ENCODE results near the gene PPDPF.
"Not testable (repeated sequence)": the region's sequence is repeated elsewhere in the genome, so short reads cannot be mapped to it uniquely, and the experiment has no call there.

PPDPF gene

DNA sequence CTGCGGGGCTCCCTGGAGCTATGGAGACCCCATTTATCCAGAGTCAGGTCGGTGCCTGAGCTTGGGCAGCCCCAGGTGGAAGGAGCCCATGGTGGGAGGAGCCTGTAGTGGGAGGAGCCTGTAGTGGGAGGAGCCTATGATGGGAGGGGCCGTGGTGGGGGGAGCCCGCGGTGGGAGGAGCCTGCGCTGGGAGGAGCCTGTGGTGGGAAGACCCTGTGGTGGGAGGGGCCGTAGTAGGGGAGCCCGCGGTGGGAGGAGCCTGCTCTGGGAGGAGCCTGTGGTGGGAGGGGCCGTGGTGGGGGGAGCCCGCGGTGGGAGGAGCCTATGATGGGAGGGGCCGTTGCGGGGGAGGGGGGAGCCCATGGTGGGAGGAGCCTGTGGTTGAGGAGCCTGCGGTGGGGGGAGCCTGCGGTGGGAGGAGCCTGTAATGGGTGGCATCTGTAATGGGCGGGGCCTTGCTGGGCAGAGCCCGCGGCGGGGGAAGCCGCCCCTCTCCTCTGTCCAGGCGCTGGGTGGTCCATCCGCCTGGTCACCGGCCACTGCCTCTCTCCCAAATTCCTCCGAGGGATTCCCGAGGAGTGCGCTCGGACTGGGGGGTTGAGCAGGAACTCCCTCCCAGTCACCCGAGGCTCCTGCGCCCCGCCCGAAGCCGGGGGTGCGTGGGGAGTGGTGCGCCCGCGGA, 32.8 kb downstream of the PPDPF start:
- DNase-seq = no peak

DNA sequence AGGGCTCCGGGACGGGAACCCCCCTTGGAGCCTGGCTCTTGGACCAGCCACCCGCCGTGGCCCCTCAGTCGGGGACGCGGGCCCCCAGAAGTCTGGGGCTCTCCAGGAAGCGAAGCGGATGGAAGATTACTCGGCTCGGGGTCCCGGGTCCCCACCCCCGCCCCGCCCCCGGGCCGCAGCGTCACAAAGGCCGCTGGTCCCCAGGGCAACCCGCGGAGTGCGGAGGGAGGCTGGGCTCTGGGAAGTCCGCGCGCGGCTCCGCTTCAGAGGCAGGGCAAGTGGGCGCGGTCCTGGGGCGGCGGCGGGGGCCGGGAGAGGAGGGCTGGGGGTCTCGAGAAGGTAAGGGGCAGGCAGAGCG, 33.3 kb downstream of the PPDPF start, which contains the start of gene FNDC11:
FNDC11 (plus strand) TSS at position 227 of the 358 bp plus-strand sequence. CDS start 1,505 bp downstream, outside the sequence.
- no peak for DNase-seq

DNA sequence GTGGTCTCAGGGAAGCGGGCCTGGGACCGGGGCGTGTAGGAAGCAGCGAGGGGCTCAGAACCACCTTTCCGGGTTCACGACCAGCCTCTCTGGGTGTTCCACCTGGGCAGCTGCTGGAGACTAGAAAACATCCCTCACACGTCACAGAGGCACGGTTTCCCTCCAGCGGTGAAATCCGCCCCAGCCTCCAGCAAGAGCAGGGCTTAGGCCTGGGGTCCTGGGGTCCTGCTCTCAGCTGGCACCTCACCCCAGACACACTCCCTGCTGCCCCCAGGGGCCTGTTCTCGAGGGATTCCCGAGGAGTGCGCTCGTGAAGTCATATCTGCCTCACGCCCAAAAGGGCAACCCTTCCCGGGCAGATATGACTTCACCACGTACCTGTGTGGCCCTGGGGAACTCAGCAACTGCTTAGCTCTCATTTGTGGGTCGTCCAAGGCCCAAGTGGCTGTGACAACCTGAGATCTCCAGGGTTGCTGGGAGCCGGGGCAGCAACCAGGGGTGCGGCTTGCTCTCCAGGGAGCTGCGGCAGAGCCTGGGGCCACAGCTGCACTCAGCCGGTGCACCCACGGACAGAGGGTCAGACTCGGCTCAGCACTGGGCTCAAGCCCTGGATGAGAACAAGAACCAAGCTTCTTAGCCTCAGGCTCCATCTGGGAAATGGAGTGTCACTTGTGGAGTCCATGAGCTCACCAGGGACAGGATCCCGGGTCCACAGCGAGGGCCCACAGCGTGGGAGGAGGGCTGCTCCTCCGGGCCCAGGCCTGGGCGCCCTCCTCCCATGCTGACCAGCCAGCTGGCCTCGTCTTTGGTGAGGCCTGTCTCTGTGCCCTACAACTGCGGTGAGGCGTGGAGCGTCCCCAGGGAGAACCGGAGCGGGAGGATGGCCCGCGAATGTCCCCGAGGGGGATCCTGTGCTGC, 34.1 kb downstream of the PPDPF start:
- DNase-seq = no peak

- no peak for DNase-seq
These were observed 35.3 kb downstream of the PPDPF start for GRCh38 chr20:63555661-63556381.

GRCh38 chr20:63556873-63557478, 36.4 kb downstream of the PPDPF start:
- DNase-seq = no peak

GRCh38 chr20:63557481-63557891, 36.9 kb downstream of the PPDPF start:
- no peak for DNase-seq

- DNase-seq = no peak
These were observed 38.4 kb downstream of the PPDPF start for GRCh38 chr20:63558804-63559484.

- DNase-seq = not testable (repeated sequence)
These were observed 39.1 kb downstream of the PPDPF start for GRCh38 chr20:63559485-63560332.

- no peak for DNase-seq
These were observed 39.8 kb downstream of the PPDPF start for GRCh38 chr20:63560333-63560805.

GRCh38 chr20:63560856-63561609, 40.5 kb downstream of the PPDPF start:
- no peak for DNase-seq

DNA sequence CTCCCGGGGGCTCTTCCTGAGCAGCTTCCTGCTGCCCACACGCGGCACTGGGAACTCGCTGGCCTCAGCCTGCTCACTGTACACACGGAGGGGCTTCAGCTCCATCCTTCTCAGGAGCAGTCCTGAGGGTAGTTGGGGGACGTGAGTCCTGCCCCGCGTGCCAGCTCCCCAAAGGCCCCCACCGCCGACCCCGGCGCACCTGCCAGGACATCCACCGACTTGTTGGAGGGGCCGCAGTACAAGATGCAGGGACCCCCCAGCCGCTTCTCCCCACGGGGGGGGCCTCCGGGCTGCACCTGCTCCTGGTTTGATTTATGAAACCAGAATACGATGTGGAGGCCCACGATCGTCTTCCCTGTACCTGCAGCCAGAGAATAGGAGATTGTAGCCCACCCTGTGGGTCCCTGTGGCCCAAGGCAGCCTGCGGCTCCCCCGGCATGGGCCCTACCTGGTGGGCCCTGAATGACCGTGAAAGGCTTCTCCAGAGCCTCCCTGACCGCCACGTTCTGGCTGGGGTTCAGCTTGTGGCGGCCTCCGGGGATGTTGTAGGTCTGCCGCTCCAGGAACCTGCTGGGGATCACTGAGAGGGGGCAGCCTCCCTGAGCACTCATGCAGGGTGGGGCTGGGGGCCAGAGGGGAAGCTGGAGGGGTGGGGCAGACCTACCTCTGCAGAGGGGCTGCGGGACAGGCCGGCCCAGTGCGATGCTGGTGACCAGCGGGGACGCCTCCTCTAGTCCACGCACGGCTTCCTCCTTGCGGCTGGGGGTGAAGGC, 41.2 kb downstream of the PPDPF start:
- no peak for DNase-seq

- no peak for DNase-seq
These were observed 42.1 kb downstream of the PPDPF start for GRCh38 chr20:63562461-63563224.

- no peak for DNase-seq
These were observed 42.8 kb downstream of the PPDPF start for GRCh38 chr20:63563225-63563935.

- DNase-seq = no peak
These were observed 43.7 kb downstream of the PPDPF start for GRCh38 chr20:63564036-63564810.

DNA sequence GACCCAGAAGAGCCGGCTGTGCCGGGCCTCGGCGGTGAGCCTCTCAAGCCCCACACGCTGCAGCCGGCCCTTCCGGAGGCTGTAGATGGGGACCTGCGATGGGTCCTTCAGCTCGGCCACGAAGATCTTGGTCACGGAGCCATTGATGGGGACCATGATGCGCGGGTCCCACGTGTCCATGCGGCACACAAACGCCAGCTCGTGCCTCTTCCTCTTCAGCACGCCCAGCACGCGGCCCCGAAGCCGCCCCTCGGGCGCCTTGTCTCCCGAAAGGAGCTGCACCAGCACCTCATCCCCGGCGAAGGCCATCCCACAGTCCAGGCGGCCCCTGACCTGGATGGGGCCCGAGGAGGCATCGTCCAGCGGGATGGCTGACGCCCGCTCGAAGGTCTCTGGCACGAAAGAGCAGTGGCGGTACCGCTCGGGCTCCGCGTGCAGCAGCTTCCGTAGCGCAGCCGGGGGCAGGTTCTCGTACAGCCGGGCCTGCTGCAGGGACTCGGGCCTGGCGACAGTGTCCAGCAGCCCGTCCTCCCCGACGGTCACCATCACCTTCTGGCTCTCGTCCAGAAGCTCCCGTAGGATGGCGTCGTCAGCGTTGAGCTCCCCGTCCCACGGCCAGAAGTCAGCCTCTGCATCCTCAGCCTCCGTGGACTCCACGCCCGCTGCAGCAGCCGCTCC, 44.6 kb downstream of the PPDPF start:
- no peak for DNase-seq

GRCh38 chr20:63565699-63566335, 45.3 kb downstream of the PPDPF start:
- no peak for DNase-seq
